ENCODE data around the gene REPIN1.

REPIN1 gene

DNA sequence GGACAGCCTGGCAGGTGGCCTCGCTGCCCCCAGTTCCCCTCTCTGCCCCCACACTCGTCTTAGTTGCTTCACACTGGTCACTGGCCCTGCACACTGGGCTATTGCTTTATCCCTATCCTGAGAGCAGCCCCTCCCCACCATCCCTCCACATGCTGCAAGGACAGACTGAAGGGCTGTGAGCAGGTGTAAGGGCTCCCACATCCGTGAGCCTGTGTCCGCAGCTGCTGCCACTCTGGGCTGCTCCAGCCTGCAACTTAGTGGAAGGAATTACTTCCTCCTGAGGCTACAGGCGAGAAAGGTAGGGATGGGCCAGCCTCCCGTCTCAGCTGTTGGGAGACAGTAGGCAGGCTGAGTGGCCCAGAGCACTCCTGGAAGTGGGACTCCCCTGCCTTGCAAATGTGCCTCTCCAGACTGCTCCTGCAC is 31.0 kb upstream of the REPIN1 start:
- no peak for DNase-seq

DNA sequence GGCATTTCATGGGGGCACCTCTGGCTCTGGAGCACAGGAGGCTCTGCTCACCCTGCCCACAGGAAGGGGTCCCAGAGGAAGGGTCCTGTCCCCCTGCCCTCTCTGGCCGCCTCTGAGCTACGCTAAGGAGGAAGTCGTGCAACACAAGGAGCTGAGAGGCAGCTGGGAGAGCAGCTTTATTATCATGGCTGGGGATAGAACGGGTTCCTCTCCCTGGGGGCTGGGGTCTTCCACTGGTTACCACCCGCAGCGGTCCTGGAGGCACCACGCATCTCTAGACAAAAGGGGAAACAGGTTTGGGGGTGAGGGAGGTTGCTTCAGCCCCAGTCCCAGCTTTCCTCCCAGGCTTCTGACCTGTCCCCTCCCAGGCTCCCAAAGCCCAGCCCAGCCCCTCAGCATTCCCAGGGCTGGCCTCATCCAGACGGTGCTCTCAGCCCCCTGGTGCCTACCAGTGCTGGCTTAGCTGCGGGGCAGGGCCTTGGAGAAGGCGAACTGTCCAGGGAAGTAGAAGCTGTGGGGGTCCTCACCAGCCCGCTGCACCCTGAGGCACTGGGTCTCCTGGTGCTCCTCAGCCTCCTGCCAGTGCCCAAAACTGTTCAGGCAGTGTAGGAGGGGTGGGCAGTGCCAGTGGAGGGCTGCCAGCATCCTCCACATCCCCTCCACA is 30.3 kb upstream of the REPIN1 start:
- DNase-seq, result no peak

DNA sequence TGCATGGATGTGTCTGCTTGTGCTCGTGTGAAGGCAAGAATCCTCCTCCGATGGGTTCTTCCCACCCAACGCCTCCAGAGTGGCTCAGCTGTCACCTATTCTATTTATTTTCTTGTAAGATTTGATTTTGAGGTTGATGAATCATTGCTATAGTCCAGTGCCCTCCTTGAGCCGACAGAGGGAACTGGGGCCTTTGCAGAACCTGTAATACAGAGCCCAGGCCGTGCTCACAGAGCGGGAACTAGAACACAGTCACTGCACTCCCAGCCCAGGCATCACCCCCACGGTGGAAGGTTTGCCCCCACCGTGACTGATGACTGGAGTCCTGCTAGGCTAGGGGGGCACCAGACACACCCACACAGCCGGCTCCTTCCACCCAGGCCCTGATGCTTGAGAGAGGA is 29.2 kb upstream of the REPIN1 start:
- DNase-seq, result no peak

DNA sequence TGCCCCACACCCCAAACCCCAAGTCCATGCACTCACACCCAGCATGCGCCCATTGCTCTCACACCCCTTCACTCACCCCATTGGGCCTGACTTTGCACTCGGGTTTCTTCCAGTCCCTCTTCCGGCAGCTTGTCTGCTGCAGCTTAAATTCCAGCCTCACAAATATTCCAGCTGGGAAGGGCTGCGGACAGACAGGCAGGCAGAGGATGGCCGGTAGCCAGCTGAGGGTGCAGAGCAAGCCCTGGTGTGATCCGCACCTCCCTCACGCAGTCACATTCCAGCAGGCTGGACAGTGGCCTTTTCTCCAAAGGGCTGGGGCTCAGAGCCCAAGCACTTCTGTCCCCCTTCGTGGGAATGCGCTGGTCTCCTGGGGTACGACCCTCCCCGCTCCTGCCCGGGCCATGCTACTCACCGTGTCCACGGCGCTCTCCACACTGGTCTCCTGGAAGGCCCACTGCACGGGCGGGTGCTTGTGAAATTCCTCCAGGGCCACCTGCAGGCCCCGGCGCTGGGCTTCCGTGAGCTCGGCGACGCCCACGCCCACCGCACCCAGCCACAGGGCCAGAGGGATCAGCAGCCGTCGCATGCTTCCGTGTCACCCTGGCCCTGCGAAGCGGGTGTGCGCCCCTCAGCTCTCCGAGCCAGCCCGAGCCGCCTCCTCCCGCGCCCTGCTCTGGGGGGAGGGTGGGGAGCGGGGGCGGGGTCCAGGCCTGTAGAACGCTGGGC is 28.4 kb upstream of the REPIN1 start:
- no peak for DNase-seq

DNA sequence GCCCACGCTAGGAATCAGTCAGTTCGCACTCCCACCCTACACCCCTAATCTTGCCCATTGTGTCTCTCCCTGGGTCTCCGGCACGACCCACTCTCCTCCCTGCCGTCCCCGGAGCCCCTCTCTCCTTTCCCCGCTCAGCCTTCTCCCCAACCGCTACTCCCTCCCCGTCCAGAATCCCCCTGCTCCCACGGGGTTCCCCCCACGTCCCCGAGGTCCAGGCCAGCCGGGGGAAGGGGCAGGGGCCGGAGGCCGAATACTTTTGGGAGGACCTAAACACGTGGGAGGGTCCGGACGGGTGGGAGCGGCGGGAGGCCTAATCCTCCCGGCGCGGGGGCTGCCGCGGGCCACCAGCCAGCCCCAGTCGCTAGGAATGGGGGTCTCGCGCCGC is 27.8 kb upstream of the REPIN1 start:
- no peak for DNase-seq

DNA sequence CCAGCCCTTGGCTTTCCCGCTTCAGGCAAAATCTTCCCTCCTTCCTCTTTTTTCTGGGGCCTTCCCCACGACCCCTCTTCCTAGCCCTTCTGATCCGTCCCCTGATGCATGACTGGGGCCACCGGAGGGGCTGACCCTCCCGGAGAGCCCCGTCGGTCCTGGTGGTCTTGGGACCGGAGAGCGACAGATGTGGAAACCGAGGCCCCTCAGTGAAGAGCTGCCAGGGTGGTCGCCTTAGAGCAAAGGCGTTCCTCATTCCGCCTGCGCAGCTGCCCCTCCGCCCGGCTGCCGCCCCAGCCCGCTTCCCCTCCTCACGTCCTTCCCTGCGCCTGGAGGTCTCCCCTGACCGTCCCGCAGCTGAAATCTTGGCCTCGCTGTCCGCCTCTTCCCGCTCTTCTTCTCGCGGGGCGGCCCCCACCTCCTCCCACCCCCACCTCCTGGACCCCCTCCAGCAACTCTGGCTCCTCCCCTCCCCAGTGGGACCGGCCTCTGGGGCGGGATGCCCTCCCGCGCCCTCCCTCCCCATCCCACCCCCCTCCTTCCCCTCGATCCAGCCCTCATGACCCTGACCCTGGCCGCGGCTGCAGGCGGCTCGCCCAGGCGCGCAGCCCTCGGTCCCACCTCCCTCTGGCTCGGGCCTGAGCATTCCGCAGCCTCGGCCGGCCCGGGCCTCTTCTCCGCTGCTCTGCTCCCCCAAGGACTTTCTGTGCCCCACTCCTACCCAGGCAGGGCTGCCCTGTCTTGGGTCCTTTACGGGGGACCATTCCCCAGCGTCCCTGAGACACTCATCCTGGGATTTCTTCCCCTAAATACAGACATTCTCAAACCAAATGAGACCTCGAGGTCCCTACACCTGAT is 27.1 kb upstream of the REPIN1 start, which contains the start of gene RARRES2:
Gene RARRES2, minus strand, starts transcription at position 367 of the 858 bp plus-strand sequence. CDS start 1,020 bp downstream, outside the sequence.
- no peak for DNase-seq

DNA sequence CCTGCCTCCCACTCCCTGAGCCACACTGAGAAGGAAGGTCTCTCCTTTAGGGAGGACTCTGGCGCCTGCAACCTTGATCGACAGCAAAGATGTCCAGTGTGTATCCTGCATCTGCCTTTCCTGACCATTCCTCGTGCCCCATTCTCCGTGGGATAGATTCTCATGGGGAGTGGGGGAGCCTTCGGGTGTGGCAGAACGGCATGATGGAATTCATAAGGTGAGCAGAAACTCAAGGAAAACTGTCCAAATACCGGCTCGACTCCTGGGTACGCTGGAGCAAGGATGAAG is 26.6 kb upstream of the REPIN1 start:
- no peak for DNase-seq

DNA sequence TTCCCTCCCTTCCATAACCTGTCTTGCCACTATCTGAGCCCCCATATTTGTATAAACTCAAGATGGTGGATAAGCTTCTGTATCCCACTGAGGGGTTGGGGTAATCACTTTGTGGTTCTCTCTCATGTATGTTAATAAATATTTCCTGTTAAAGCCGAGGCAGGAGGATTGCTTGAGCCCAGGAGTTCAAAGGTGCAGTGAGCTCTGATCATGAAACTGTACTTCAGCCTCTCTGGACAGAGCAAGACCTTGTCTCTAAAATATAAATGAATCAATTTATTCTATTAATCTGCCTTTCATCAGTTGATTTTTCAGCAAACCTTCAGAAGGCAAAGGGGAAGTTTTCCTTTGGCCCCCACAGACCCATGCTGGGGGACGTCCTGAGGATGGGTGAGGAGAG is 25.4 kb upstream of the REPIN1 start:
- DNase-seq, result no peak

DNA sequence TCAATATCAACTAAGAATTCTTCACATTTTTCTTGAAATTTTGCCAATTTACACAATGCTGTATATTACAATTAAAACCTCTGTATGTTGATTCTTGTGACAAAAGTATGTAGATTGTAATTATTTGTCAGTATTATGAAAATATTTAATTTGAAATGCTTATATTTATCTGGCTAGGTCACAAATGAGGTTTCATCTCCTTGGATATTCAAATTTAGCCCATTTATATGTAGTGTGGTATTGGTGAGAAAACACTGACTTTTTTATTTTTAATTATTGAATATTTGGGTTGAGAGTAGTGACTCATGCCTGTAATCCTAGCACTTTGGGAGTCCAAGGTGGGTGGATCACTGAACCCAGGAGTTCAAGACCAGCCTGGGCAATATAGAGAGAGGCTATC is 24.3 kb upstream of the REPIN1 start:
- DNase-seq, result no peak

DNA sequence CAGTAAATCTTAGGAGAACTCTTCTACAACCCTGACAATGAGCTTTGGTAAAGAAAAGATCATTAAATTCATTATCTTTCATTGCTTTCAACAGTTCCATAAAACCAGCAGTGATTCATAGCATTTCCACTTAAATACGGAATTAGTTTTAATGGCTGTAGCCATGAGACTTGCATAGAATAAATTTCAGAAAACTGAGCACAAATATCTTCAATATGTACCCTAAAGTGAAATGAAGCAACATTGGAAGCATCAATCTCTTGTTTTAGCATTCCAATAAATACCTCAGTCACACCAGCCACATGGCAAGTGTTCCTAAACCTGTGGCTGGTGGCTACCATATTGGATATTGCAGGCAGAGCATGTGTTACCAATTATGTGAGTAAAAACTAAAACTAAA is 23.6 kb upstream of the REPIN1 start:
- DNase-seq, result no peak

DNA sequence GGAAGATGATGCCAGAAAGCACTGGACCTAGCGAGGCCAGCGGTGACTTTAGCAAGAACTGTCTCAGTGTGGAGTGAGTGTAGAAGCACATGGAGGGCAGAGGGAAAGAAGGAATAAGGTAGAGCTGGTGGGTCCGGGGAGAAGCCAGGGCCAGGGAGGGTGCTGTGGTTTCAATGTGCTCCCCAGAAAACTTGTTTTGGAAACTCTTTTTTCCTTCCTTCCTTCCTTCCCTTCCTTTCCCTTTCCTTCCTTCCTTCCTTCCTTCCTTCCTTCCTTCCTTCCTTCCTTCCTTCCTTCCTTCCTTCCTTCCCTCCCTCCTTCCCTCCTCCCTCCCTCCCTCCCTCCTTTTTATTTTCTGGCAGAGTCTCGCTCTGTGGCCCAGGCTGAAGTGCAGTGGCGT is 21.7 kb upstream of the REPIN1 start:
- no peak for DNase-seq

DNA sequence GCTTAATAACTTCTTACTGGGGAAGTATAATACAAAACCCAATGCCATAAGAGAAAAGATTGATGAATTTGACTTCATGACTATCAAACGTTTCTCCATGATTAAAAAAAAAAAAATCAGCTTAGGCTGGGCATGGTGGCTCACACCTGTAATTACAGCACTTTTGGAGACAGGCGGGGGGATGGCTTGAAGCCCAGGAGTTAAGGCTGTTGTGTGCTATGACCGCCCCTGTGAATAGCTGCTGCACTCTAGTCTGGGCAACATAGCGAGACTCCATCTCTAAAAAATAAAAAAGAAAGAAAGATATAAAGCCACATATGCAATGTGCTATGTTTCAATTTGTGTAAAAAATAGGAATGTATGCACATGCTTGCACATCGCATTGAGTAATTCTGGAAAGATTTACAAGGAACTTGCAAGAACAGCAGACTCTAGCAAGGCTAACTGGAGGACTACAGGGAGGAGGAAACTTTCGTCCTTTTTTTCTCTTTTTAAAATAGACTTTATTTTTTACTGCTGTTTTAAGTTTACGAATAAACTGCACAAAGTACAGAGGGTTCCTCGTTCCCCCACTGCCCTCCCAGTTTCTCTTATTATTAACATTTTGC is 16.9 kb upstream of the REPIN1 start:
- DNase-seq, result no peak

DNA sequence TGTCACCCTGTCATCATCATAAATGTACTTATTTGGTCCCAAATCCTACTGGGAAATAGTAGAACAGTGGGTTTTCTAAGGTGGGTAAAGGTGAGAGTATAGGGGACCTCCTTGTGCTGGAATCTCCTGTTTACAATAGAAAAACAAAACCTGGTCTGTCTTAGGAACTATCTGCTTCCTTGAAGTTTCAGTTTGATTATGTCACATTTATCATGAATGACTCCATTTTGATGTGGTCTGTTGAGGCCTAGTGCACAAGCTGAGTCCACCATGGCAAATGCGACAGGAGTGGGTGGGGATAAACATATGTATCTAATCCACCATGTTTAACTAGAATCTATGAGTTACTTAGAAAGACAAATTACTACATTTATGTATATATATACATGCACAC is 13.0 kb upstream of the REPIN1 start:
- no peak for DNase-seq

DNA sequence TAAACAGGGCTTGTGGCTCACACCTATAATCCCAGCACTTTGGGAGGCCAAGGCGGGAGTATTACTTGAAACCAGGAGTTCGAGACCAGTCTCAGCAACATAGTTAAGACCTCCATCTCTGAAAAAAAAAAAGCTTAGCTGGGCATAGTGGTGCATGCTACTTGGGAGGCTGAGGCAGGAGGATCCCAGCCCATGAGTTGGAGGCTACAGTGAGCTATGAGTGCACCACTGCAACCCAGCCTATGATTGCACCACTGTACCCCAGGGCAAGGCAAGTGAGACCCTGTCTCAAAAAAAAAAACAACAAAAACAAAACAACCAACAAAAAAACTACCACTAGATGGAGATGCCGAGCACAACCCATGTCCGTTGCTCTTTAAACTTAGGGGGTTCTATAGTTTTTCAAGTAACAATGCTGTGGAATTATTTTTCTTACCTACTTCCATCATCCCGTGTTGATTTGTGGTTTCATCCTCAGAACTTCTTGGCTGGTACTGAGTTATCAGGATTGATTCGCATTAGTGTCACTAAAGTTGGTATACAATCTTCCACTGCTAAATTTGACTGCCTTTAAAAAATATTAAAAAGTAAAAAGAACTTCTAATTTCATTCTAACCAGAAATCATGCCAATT is 12.2 kb upstream of the REPIN1 start:
- no peak for DNase-seq

DNA sequence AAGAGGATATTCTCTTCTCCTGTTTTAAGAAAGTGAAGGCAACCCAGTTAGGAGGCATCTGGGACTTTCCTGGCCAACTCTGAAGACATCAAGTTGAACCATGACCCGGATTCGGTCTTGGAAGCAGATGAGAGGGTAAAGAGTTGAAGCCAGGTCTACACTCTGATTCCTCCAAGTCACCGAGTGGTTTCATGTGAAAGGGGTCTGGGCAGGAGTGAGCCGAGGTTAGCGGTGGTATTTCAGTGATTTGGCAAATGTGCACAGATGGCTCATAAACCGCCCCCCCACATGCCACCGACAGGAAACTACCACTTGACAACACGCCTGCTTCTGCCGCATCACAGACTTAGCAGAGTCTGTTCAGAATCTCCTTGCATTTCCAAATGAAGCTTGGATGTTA is 11.4 kb upstream of the REPIN1 start:
- DNase-seq, result peak; percentile 68

DNA sequence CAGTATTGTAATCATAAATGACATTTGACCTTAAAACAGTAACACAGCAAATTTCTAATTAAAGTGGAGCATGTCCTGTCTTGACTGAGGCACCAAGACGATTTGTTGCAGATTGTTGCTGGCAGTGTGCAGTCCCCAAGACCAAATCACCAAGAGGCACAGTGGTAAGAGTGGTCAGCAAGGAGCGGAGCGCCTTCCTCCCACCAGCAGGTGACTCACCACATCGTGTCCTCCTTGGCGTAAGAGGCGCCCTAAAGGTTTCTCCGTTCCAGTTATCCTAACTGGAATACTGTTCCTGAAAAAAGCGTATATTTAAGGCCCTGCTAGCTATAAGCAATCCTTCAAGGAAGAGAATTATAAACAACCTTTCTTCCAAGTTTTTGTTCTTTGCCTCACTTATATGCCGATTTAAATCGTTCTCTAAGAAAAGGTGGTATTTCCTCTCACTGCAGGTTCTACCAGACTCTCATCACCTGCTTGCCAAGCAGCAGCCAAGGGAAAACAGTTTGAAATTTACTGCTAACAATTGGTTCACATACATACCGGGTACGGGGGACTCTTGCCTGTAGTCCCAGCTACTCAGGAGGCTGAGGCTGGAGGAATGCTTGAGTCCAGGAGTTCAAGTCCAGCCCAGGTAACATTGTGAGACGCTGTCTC is 10.7 kb upstream of the REPIN1 start:
- no peak for DNase-seq

DNA sequence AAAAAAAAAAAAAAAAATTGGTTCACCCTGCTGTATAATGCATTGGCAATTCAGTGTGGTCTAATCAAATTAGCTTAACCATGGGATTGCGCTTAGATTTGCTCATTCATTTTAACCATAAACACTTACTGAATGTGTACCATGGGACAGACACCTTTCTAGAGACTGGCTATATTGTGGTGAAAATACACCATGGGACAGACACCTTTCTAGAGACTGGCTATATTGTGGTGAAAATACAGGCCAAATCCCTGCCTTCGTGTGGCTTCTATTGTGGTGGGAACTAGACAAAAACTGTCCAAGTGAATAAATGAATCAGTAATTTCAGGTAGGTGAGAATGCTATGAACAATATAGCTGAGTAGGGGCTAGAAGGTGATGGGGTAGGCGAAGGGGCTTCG is 10.2 kb upstream of the REPIN1 start:
- no peak for DNase-seq

DNA sequence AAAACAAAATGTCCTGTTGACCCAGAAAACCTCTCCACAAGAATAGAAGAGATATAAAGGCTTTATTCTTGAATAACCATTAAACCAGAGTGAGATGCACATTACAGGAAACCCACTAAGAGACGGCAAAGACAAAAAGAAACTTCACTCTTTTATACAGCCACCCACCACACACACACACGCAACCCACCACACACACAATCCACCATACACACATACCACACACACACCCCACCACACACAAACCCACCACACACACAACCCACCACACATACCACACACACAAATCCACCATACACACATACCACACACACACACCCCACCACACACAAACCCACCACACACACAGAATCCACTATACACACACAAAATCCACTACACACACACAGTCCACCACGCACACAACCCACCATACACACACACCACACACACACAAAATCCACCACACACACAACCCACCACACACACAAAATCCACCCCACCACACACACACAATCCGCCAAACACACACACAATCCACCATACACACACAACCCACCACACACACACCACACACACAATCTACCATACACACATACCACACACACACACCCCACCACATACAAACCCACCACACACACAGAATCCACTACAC is 9.5 kb upstream of the REPIN1 start:
- no peak for DNase-seq

DNA sequence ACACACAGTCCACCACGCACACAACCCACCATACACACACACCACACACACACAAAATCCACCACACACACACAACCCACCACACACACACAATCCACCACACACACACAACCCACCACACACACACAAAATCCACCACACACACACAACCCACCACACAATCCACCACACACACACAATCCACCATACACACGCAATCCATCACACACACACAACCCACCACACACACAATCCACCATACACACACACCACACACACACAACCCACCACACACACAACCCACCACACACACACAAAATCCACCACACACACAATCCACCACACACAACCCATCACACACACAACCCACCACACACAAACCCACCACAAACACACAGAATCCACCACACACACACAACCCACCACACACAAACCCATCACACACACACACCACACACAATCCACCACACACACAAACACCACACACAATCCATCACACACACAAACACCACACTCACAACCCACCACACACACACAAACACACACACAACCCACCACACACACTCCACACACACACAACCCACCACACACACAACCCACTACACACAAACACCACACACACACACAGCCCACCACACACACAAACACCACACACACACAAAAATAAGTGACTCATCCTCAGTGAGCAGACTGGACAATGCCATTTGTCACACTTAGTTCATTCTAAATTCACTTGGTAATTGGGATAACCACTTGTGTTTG is 8.8 kb upstream of the REPIN1 start:
- DNase-seq, result no peak

DNA sequence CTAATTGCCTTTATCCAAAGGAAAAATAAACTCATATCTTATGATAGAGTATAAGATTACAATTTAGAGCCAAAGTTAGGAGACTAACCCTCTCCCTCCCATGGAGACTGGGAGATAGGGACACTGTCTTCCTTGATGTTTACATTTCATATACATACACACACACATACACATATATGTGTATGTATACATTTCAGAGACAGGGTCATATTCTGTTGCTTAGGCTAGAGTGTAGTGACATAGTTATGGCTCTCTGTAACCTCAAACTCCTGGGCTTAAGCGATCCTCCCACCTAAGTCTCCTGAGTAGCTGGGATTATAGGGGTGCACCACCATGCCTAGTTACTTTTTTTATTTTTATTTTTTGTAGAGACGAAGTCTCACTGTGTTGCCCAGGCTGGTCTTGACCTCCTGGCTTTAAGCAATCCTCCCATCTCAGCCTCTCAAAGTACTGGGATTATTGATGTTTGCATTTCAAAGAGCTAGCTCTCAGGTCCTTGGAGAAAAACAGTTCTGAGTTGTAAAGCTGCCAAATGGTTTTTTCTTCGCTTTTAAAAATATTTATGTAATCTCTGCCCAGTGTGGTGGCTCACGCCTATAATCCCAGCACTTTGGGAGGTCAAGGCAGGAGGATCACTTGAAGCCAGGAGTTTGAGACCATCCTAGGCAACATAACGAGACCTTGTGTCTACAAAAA is 8.1 kb upstream of the REPIN1 start:
- DNase-seq, result no peak

DNA sequence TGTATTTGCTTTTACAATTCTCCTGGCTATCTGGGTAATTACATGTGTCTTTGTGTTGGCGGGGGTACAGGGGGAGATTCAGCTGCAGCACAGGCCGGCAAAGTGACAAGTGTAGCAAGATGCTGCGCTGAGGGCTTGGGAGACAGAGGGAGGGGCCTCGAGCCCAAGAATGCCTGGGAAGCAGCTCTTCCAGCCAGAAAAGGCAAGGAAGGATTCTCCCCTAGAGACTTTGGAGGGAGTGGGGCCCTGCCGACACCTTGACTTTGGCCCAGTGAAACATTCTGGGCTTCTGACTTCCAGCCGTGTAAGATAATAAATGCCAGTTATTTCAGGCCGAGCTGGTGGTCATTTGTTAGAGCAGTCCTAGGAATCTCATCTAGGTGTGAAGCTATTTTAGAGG is 7.2 kb upstream of the REPIN1 start:
- no peak for DNase-seq

All from activated CD4-positive, alpha-beta T cell treated with anti-CD3 and anti-CD28 coated beads, Interleukin-2, amount 50 U/mL, for 1 hour (primary cell).